GM23338 (cell line): ENCODE measurements around the gene CCL15. TPM values are rescaled to one million over a fixed set of nuclear protein-coding genes. Genes with fewer than 3 reads are reported as not detected.

Source experiments
- ATAC-seq: fragments of 200-7000 bp; cut with Tn5 transposase; 3 replicates; pipeline ENCODE4 v1.9.1; 2020
- DNase-seq: peaks from one replicate; pipeline ENCODE4 v3.0.0-alpha.2; 2015; ENCODE audit warnings: low spot score
- H2AFZ ChIP-seq: fragments of 200-600 bp; sonication (generic); 2 replicates; pipeline ENCODE4 v1.8.0; 2016; ENCODE audit warnings: antibody characterized with exemption, mild to moderate bottlenecking, moderate library complexity
- H3F3A ChIP-seq: fragments of 200-600 bp; sonication (generic); replicated peaks from 2 replicates; pipeline ENCODE4 v1.8.0; 2017; ENCODE audit warnings: antibody characterized with exemption, mixed run types, low read depth
- H3K27ac ChIP-seq: fragments of 200-600 bp; sonication (generic); 2 replicates; pipeline ENCODE4 v1.6.1; 2016; ENCODE audit warnings: low read depth
- H3K27me3 ChIP-seq: fragments of 200-600 bp; sonication (generic); 2 replicates; pipeline ENCODE4 v1.8.0; 2016; ENCODE audit warnings: mild to moderate bottlenecking, mixed run types, moderate library complexity; ENCODE audit not compliant: insufficient read depth
- H3K36me3 ChIP-seq: fragments of 200-600 bp; sonication (generic); 2 replicates; pipeline ENCODE4 v1.8.0; 2016; ENCODE audit warnings: mild to moderate bottlenecking; ENCODE audit not compliant: insufficient read depth
- H3K4me1 ChIP-seq: fragments of 200-600 bp; sonication (generic); 2 replicates; pipeline ENCODE4 v1.8.0; 2016; ENCODE audit warnings: mild to moderate bottlenecking, moderate library complexity; ENCODE audit not compliant: insufficient read depth
- H3K4me2 ChIP-seq: fragments of 200-600 bp; sonication (generic); 2 replicates; pipeline ENCODE4 v1.7.1; 2017; ENCODE audit warnings: mixed run types
- H3K4me3 ChIP-seq: fragments of 200-600 bp; sonication (generic); 2 replicates; pipeline ENCODE4 v1.6.1; 2016; ENCODE audit warnings: mixed run types
- H3K79me2 ChIP-seq: fragments of 200-600 bp; sonication (generic); replicated peaks from 2 replicates; pipeline ENCODE4 v1.8.0; 2017; ENCODE audit warnings: mild to moderate bottlenecking; ENCODE audit not compliant: insufficient read depth
- H3K9me2 ChIP-seq: fragments of 200-600 bp; sonication (generic); 2 replicates; pipeline ENCODE4 v1.8.0; 2017; ENCODE audit not compliant: insufficient read depth
- H4K20me1 ChIP-seq: fragments of 200-600 bp; sonication (generic); replicated peaks from 2 replicates; pipeline ENCODE4 v1.8.0; 2017; ENCODE audit warnings: mild to moderate bottlenecking; ENCODE audit not compliant: insufficient read depth
- H3K27ac Mint-ChIP-seq: 2 replicates; pipeline ENCODE4 v1.8.0; 2020; ENCODE audit warnings: inconsistent platforms, mild to moderate bottlenecking, moderate library complexity, mixed read lengths
- H3K27me3 Mint-ChIP-seq: 3 replicates; pipeline ENCODE4 v1.8.0; 2022; ENCODE audit warnings: low read depth, mild to moderate bottlenecking, moderate library complexity, mixed read lengths, inconsistent platforms; ENCODE audit not compliant: insufficient read depth, poor library complexity
- H3K36me3 Mint-ChIP-seq: 3 replicates; pipeline ENCODE4 v1.8.0; 2021; ENCODE audit warnings: low read depth, mild to moderate bottlenecking, inconsistent platforms, moderate library complexity, mixed read lengths
- H3K4me1 Mint-ChIP-seq: 3 replicates; pipeline ENCODE4 v1.8.0; 2020; ENCODE audit warnings: mild to moderate bottlenecking, inconsistent platforms, mixed read lengths
- H3K4me3 Mint-ChIP-seq: 3 replicates; pipeline ENCODE4 v1.8.0; 2021; ENCODE audit warnings: moderate library complexity, mild to moderate bottlenecking, inconsistent platforms, mixed read lengths
- H3K9me3 Mint-ChIP-seq: 3 replicates; pipeline ENCODE4 v1.8.0; 2020; ENCODE audit warnings: moderate library complexity, mild to moderate bottlenecking, inconsistent platforms, mixed read lengths
- CREB1 ChIP-seq: fragments of 250-450 bp; sonication (Bioruptor Pico); IDR thresholded peaks from 2 replicates; pipeline ENCODE4 v1.5.0; 2020; ENCODE audit warnings: low read depth, mild to moderate bottlenecking, moderate library complexity
- CTCF ChIP-seq, 2 experiments: fragments of 200-600 bp in 1 of 2; sonication (generic) in 1 of 2; conservative IDR thresholded peaks; 2 replicates each; pipeline versions ENCODE4 v1.5.1 to v1.6.1; 2016 to 2017; ENCODE audit warnings: antibody characterized with exemption in 2 of 2, low read depth in 2 of 2, mild to moderate bottlenecking in 2 of 2, moderate library complexity in 1 of 2
- ETS1 ChIP-seq: IDR thresholded peaks from 2 replicates; pipeline ENCODE4 v1.6.1; 2016; ENCODE audit warnings: antibody characterized with exemption
- EZH2 ChIP-seq: fragments of 200-600 bp; sonication (generic); IDR thresholded peaks from one replicate; pipeline ENCODE4 v1.8.0; 2017; ENCODE audit warnings: antibody characterized with exemption, mild to moderate bottlenecking, low read depth; ENCODE audit not compliant: unreplicated experiment
- EZH2phosphoT487 ChIP-seq: fragments of 200-600 bp; sonication (generic); IDR thresholded peaks from one replicate; pipeline ENCODE4 v1.8.1; 2018; ENCODE audit warnings: antibody characterized with exemption; ENCODE audit not compliant: unreplicated experiment
- JUNB ChIP-seq: IDR thresholded peaks from one replicate; pipeline ENCODE4 v1.6.1; 2016; ENCODE audit warnings: antibody characterized with exemption; ENCODE audit not compliant: unreplicated experiment
- NANOG ChIP-seq: IDR thresholded peaks from 2 replicates; pipeline ENCODE4 v1.6.1; 2016; ENCODE audit warnings: antibody characterized with exemption, borderline replicate concordance
- POLR2AphosphoS5 ChIP-seq: IDR thresholded peaks from 2 replicates; pipeline ENCODE4 v1.6.1; 2016; ENCODE audit warnings: antibody characterized with exemption, low read depth
- REST ChIP-seq: IDR thresholded peaks from one replicate; pipeline ENCODE4 v1.6.1; 2018; ENCODE audit warnings: antibody characterized with exemption; ENCODE audit not compliant: unreplicated experiment
- STAT1 ChIP-seq: IDR thresholded peaks from one replicate; pipeline ENCODE4 v1.6.1; 2016; ENCODE audit warnings: antibody characterized with exemption; ENCODE audit not compliant: unreplicated experiment
- ZNF114 ChIP-seq: fragments of 250-450 bp; sonication (Bioruptor Pico); IDR thresholded peaks from 2 replicates; pipeline ENCODE4 v1.5.0; 2020; ENCODE audit warnings: mild to moderate bottlenecking, moderate library complexity
- ZNF331 ChIP-seq: fragments of 250-450 bp; sonication (Bioruptor Pico); IDR thresholded peaks from 2 replicates; pipeline ENCODE4 v1.5.0; 2020; ENCODE audit warnings: low read depth, mild to moderate bottlenecking, moderate library complexity
- polyA plus RNA-seq: library from polyadenylated mRNA; unstranded; fragments of >200 nt; fragmentation: Nextera tagmentation; extraction: Ambion mirVana; gene quantifications from 2 replicates; pipeline ENCODE4 v1.2.1, GENCODE V29; 2016
- total RNA-seq: library from RNA; depleted of rRNA; stranded (reverse); fragments of >200 nt; shearing (Covaris generic); gene quantifications from 2 replicates; pipeline ENCODE4 v1.2.3, GENCODE V29; 2014

The CCL15 gene
- total and polyA plus RNA-seq, 2 experiments from 2014 or later = not detected

GRCh38 chr17:35988164-35988563, 13.2 kb downstream of the CCL15 start (continued):
- TF ChIP-seq CTCF (conservative IDR thresholded peaks at IDR 0.05; ENCODE audit: low read depth in 2 of 2) = no peak
- no peak for TF ChIP-seq CREB1 (CRISPR knock-in tag)
- no peak for TF ChIP-seq EZH2phosphoT487
- no peak for TF ChIP-seq REST
- no peak for TF ChIP-seq NANOG
- TF ChIP-seq POLR2AphosphoS5 = no peak
- no peak for TF ChIP-seq ZNF114 (CRISPR knock-in tag)
- TF ChIP-seq EZH2 = no peak

GRCh38 chr17:35986643-35987042, 14.7 kb downstream of the CCL15 start, which contains the start of gene CCL14:
Gene CCL14 (minus strand): TSS chr17:35986729. CDS start chr17:35986649, 80 bp downstream.
- Histone ChIP-seq H3K4me1 (no peaks in the 10 kb centered on the region), H3K27ac (no peak within 1 kb of the TSS), H4K20me1 (no peaks in the 10 kb centered on the region), H3K4me2 (no peak within 1 kb of the TSS), H3K9me2 (no peaks in the 10 kb centered on the region; the same call in 1 of the 2 replicates), H3K4me3 (no peak within 1 kb of the TSS), H2AFZ (no peak within 1 kb of the TSS), H3F3A (no peaks in the 10 kb centered on the region), H3K79me2 (no peaks in the 10 kb centered on the region), H3K27me3 (no peaks in the 10 kb centered on the region), H3K36me3 (no peaks in the 10 kb centered on the region)
- Mint-ChIP-seq H3K4me1 (no peaks in the 10 kb centered on the region), H3K36me3 (no peaks in the 10 kb centered on the region), H3K27ac (no peak within 1 kb of the TSS), H3K9me3 (no peaks in the 10 kb centered on the region), H3K27me3 (peaks cover 3% of the 10 kb centered on the region), H3K4me3 (no peak within 1 kb of the TSS)
- no peak for DNase-seq
- ATAC-seq = no peak
- no peak for TF ChIP-seq CREB1 (CRISPR knock-in tag)
- TF ChIP-seq NANOG = no peak
- no peak for TF ChIP-seq STAT1
- no peak for TF ChIP-seq EZH2phosphoT487
- TF ChIP-seq EZH2 = no peak
- no peak for TF ChIP-seq ZNF114 (CRISPR knock-in tag)
- no peak for TF ChIP-seq ZNF331 (CRISPR knock-in tag)
- no peak for TF ChIP-seq CTCF (conservative IDR thresholded peaks at IDR 0.05; ENCODE audit: low read depth in 2 of 2)
- TF ChIP-seq ETS1 = no peak
- TF ChIP-seq JUNB = no peak
- no peak for TF ChIP-seq POLR2AphosphoS5
